HG03342 (cell line): ENCODE data around the gene PPP1R1B.

ENCODE experiments used
- ATAC-seq: cut with Tn5 transposase; IDR thresholded peaks from one replicate; pipeline ENCODE4 v1.9.1; 2021; ENCODE audit warnings: mild to moderate bottlenecking, moderate library complexity; ENCODE audit not compliant: unreplicated experiment

Gene PPP1R1B

GRCh38 chr17:39600288-39600996 is 26.3 kb upstream of the PPP1R1B start:
- ATAC-seq: no peak

GRCh38 chr17:39600997-39601597 is 25.7 kb upstream of the PPP1R1B start:
- ATAC-seq: no peak

- ATAC-seq: no peak
Observed at GRCh38 chr17:39601758-39602532, 24.8 kb upstream of the PPP1R1B start.

- ATAC-seq: no peak
Observed at GRCh38 chr17:39602533-39603303, 24.0 kb upstream of the PPP1R1B start.

- no peak for ATAC-seq
Observed at GRCh38 chr17:39603304-39604016, 23.3 kb upstream of the PPP1R1B start.

GRCh38 chr17:39604911-39605491 is 21.8 kb upstream of the PPP1R1B start:
- no peak for ATAC-seq

GRCh38 chr17:39605492-39606433 is 21.0 kb upstream of the PPP1R1B start:
- no peak for ATAC-seq

- ATAC-seq: no peak
Observed at GRCh38 chr17:39606434-39607056, 20.2 kb upstream of the PPP1R1B start.

GRCh38 chr17:39607057-39607850 is 19.5 kb upstream of the PPP1R1B start:
- ATAC-seq: no peak

- ATAC-seq: no peak
Observed at GRCh38 chr17:39607851-39608130, 19.0 kb upstream of the PPP1R1B start, which contains the start of gene NEUROD2. NEUROD2 (minus strand) TSS chr17:39607920; CDS start chr17:39606599, 1,321 bp downstream.

GRCh38 chr17:39608142-39608981 is 18.4 kb upstream of the PPP1R1B start:
- ATAC-seq: no peak

GRCh38 chr17:39609416-39610025 is 17.2 kb upstream of the PPP1R1B start:
- ATAC-seq: no peak

- no peak for ATAC-seq
Observed at GRCh38 chr17:39611401-39612112, 15.2 kb upstream of the PPP1R1B start.

GRCh38 chr17:39612291-39612894 is 14.4 kb upstream of the PPP1R1B start:
- no peak for ATAC-seq

GRCh38 chr17:39612935-39613464 is 13.8 kb upstream of the PPP1R1B start:
- no peak for ATAC-seq
